Measurements from ENCODE around the gene NDUFA8.

DNA sequence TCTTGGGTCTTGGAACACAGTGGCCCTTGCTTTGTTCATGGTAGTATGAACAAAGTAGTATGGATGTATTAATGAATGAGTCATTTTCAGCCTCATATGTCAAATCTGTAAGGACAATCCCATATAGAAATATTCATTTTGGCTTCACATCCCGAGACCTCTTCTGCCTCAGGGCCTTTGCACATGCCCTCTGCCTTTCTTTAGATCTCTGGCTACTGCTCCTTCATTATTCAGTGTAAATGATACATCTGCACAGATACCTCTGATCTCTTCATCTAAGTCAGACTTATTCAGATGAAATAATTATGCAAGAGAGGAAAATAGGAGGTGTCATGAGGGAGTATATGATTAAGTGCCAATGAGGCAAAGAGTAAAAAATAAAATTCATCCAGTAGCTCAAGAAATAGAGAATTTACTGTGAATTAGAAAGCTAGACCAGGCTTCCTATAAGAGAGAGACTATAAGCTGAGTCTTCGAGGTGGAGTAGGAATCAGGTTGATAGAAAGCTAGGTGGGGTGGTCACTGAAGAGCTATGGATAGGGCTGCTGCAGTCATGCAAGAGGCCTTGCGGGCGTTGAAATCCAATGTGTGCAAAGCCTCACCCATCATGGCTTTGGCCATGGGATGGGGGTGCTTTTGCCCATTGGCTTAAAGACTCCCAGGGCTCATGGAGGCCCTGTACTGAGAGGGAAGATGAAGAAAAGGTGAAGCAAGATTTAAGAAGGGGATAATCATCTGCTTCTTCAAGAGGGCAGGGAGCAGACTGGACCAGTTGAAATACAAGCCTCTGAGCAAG, 62.8 kb downstream of the NDUFA8 start:
- TF ChIP-seq CTCF (IDR thresholded peaks at IDR 0.05 in 8 of 11, conservative IDR thresholded peaks at IDR 0.05 in 3 of 11) = no peak
- TF ChIP-seq POLR2A (IDR thresholded peaks at IDR 0.05) = no peak
